Stomach (tissue), 4 donors: ENCODE measurements around the gene DYRK1B.

Source experiments
- POLR2A ChIP-seq, 4 donors: fragments of 450-650 bp; IDR thresholded peaks; one replicate each; pipeline ENCODE4 v1.6.1; 2016; ENCODE audit warnings: antibody characterized with exemption in 4 of 4, control low read depth in 2 of 4, mild to moderate bottlenecking in 1 of 4, moderate library complexity in 1 of 4
- POLR2AphosphoS5 ChIP-seq, 3 donors: sonication (generic); formaldehyde crosslinking; IDR thresholded peaks; one replicate each; pipeline ENCODE4 v1.6.1; 2016; ENCODE audit warnings: antibody characterized with exemption in 3 of 3
- TF ChIP-seq, protein P1 (sequence below), 7 experiments: fragments of 450-650 bp in 4 of 7; fragments of 200-600 bp in 3 of 7; sonication (generic) in 3 of 7; IDR thresholded peaks; one replicate each; pipeline ENCODE4 v1.5.1; 2016 to 2019; ENCODE audit warnings: antibody characterized with exemption in 7 of 7, control low read depth in 2 of 7, mild to moderate bottlenecking in 1 of 7

DNA sequence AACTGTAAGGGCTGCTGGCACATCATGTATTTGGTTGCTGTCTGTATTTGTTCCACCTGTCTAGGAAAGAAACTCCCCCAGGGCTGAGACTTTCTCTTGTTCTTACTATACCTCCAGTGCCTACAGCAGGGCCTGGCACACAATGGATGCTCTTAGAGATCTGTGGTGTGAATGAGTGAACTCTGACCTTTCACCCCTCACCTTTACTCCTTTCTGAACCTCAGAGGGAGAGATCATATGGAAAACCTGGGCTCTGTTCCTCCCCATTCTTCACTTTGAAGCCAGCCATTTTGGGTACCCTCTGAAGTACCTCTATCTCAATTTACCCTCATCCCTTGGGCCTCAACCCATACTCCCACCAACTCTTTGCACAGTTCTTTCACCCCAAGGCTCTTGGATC, 3.1 kb downstream of the DYRK1B start:
- TF ChIP-seq POLR2AphosphoS5 (IDR thresholded peaks at IDR 0.05) (no peak), POLR2A (IDR thresholded peaks at IDR 0.05) (no peak)
- TF ChIP-seq, protein P1, sequence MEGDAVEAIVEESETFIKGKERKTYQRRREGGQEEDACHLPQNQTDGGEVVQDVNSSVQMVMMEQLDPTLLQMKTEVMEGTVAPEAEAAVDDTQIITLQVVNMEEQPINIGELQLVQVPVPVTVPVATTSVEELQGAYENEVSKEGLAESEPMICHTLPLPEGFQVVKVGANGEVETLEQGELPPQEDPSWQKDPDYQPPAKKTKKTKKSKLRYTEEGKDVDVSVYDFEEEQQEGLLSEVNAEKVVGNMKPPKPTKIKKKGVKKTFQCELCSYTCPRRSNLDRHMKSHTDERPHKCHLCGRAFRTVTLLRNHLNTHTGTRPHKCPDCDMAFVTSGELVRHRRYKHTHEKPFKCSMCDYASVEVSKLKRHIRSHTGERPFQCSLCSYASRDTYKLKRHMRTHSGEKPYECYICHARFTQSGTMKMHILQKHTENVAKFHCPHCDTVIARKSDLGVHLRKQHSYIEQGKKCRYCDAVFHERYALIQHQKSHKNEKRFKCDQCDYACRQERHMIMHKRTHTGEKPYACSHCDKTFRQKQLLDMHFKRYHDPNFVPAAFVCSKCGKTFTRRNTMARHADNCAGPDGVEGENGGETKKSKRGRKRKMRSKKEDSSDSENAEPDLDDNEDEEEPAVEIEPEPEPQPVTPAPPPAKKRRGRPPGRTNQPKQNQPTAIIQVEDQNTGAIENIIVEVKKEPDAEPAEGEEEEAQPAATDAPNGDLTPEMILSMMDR (IDR thresholded peaks at IDR 0.05), result no peak
